ENCODE data around the gene MS4A15.
"Not testable (repeated sequence)": the region's sequence is repeated elsewhere in the genome, so short reads cannot be mapped to it uniquely, and the experiment has no call there.

Gene MS4A15

GRCh38 chr11:60750911-60751310 is 5.8 kb upstream of the MS4A15 start:
- Histone ChIP-seq H3K27ac (no peak overlapping the region), H3K4me3 (no peak overlapping the region)

- no peak overlapping the region for H3K27ac ChIP-seq
- no peak overlapping the region for H3K4me3 ChIP-seq
These were observed 3.4 kb upstream of the MS4A15 start for GRCh38 chr11:60753309-60753708.

- no peak overlapping the region for H3K4me3 ChIP-seq
These were observed 1.8 kb upstream of the MS4A15 start for GRCh38 chr11:60754887-60755286.

GRCh38 chr11:60757231-60757800 is 649 bp downstream of the MS4A15 start:
- Histone ChIP-seq H3K4me3 (no peak overlapping the region), H3K27ac (no peak overlapping the region)

More at GRCh38 chr11:60754887-60755286, 1.8 kb upstream of the MS4A15 start:
- no peak overlapping the region for H3K27ac ChIP-seq

- H3K27ac ChIP-seq, H3K4me3 ChIP-seq: not testable (repeated sequence)
These were observed 2.0 kb downstream of the MS4A15 start for GRCh38 chr11:60758671-60759070.

- not testable (repeated sequence) for H3K4me3 ChIP-seq, H3K27ac ChIP-seq
These were observed 3.0 kb downstream of the MS4A15 start for GRCh38 chr11:60759438-60760225.

GRCh38 chr11:60761436-60762190 is 4.9 kb downstream of the MS4A15 start:
- Histone ChIP-seq H3K27ac (no peak overlapping the region), H3K4me3 (no peak overlapping the region)

GRCh38 chr11:60762851-60763691 is 6.4 kb downstream of the MS4A15 start:
- H3K27ac ChIP-seq, result no peak overlapping the region
- no peak overlapping the region for H3K4me3 ChIP-seq

GRCh38 chr11:60763692-60764369 is 7.2 kb downstream of the MS4A15 start:
- H3K27ac ChIP-seq, result no peak overlapping the region
- no peak overlapping the region for H3K4me3 ChIP-seq

GRCh38 chr11:60764879-60765278 is 8.2 kb downstream of the MS4A15 start:
- Histone ChIP-seq H3K4me3 (no peak overlapping the region), H3K27ac (no peak overlapping the region)

- Histone ChIP-seq H3K27ac (no peak overlapping the region), H3K4me3 (no peak overlapping the region)
These were observed 8.7 kb downstream of the MS4A15 start for GRCh38 chr11:60765355-60765754.

GRCh38 chr11:60766547-60766946 is 9.9 kb downstream of the MS4A15 start:
- no peak overlapping the region for H3K4me3 ChIP-seq
- H3K27ac ChIP-seq, result no peak overlapping the region

GRCh38 chr11:60767388-60767811 is 10.7 kb downstream of the MS4A15 start:
- Histone ChIP-seq H3K4me3 (no peak overlapping the region), H3K27ac (no peak overlapping the region)

GRCh38 chr11:60768202-60768601 is 11.5 kb downstream of the MS4A15 start:
- H3K4me3 ChIP-seq, result no peak overlapping the region
- no peak overlapping the region for H3K27ac ChIP-seq

- H3K27ac ChIP-seq, result no peak overlapping the region
- no peak overlapping the region for H3K4me3 ChIP-seq
These were observed 12.6 kb downstream of the MS4A15 start for GRCh38 chr11:60769273-60769672.

- Histone ChIP-seq H3K4me3 (no peak overlapping the region), H3K27ac (no peak overlapping the region)
These were observed 13.1 kb downstream of the MS4A15 start for GRCh38 chr11:60769811-60770210.

- Histone ChIP-seq H3K4me3 (no peak overlapping the region), H3K27ac (no peak overlapping the region)
These were observed 14.5 kb downstream of the MS4A15 start for GRCh38 chr11:60771146-60771545.

GRCh38 chr11:60771879-60772525 is 15.3 kb downstream of the MS4A15 start:
- Histone ChIP-seq H3K4me3 (no peak overlapping the region), H3K27ac (no peak overlapping the region)

- Histone ChIP-seq H3K4me3 (no peak overlapping the region), H3K27ac (no peak overlapping the region)
These were observed 16.0 kb downstream of the MS4A15 start for GRCh38 chr11:60772666-60773065.
